RWPE1 (cell line): ENCODE measurements around the gene TOP2A.
"Not testable (repeated sequence)": the region's sequence is repeated elsewhere in the genome, so short reads cannot be mapped to it uniquely, and the experiment has no call there.

ENCODE experiments used
- CTCF ChIA-PET: fragments of 350-600 bp; sonication (Branson Sonifier 250); formaldehyde crosslinking; extraction: SDS; loops from one replicate; lab custom pipeline; 2021; lab: Yijun Ruan, JAX
- POLR2A ChIA-PET: fragments of 400-600 bp; formaldehyde crosslinking; extraction: SDS; loops from one replicate; lab custom pipeline; 2020; ENCODE audit warnings: antibody characterized with exemption; ENCODE audit not compliant: low non-redundant PET; lab: Yijun Ruan, JAX
- DNase-seq: peaks from one replicate; pipeline ENCODE4 v3.0.0; 2012; ENCODE audit warnings: low spot score
- H3K27ac ChIP-seq: fragments of 450-650 bp; 2 replicates; pipeline ENCODE4 v1.5.1; 2017
- CTCF ChIP-seq: fragments of 450-650 bp; conservative IDR thresholded peaks from 2 replicates; pipeline ENCODE4 v1.5.1; 2017; ENCODE audit warnings: low read depth, mild to moderate bottlenecking

TOP2A gene

DNA sequence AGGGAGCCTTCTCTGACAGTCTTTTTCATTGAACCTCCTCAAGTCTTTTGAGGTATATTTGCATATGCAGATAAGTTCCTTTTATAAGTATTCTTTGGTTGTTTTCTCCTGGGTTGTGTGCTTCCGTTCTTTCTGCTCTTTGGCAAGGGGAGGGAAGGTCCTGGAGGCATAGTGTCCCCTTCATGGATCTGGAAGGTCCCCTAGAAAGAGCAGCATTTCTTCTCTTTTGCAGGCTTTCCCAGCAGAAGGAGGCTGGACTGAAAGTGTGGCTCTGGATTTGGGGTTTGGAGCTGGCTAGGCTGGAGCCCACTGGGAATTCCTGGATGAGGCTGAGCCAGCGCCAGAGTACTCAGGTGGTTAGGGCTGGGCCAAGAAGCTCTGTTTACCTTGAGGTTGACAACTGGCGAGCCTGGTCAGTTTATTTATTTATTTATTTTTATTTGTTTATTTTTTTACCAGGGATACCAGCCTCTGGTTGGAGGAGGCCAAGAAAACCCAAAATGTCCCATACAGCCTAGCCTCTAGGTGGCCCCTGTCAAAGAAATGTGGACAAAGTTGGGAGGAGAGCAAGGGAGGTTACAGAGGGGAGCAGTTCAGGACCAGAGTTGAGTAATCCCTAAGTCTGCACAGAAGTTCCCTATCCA lies 5.4 kb upstream of the TOP2A start:
- POLR2A ChIA-PET: no interaction called here
- DNase-seq: no peak
- CTCF ChIA-PET: interaction anchor here (0.7 kb wide), 1 partner anchor 65 kb away, joined by 5 read pairs; no protein-coding TSS in a partner anchor
- H3K27ac ChIP-seq: no peak overlapping the region
- no peak for TF ChIP-seq CTCF

- POLR2A ChIA-PET: no interaction called here
Observed at GRCh38 chr17:40419559-40420331, 2.0 kb upstream of the TOP2A start.

DNA sequence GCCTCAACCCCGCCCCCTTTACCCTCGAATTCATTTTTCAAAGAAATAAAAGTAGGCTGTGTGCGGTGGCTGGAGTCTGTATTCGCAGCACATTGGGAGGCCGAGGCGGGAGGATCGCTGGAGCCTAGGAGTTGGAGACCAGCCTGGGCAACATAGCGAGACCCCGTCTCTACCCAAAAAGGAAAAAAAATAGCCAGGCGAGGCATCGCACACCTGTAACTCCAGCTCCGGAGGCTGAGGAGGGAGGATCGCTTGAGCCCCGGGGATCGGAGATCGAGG lies 671 bp upstream of the TOP2A start:
- ChIA-PET CTCF (interaction anchor here (1.0 to 1.3 kb wide), 3 partner anchors 58 to 115 kb away, joined by 3 to 7 read pairs (median 4); no protein-coding TSS in a partner anchor), POLR2A (no interaction called here)
- no peak for DNase-seq
- TF ChIP-seq CTCF: no peak
- H3K27ac ChIP-seq: peak overlapping the region; percentile 87

More at GRCh38 chr17:40419559-40420331, 2.0 kb upstream of the TOP2A start:
- DNase-seq: no peak
- CTCF ChIA-PET: interaction anchor here (0.6 to 0.7 kb wide), 2 partner anchors 9 to 21 kb away, joined by 3 read pairs; no protein-coding TSS in a partner anchor
- H3K27ac ChIP-seq: peak overlapping the region; percentile 19; the same call in 1 of the 2 replicates
- no peak for TF ChIP-seq CTCF

DNA sequence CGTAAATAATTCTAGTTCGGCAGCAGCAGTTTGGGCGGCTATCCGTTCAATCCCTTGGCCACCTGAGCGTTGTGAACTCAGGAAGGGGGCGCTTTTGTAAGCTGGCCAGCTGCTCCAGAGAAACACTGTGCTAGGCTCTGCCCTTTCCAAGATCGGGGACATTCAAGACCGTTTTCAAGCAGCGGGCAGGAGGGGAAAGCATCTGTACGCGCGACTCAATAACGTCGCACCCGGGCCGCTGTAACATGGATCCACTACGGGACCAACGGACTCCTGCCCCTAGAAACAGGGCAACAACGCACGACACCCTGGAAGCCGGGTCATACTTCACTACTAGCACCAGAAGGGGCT lies 463 bp downstream of the TOP2A start:
- no peak for TF ChIP-seq CTCF
- DNase-seq: no peak
- H3K27ac ChIP-seq: peak overlapping the region; percentile 87
- ChIA-PET CTCF (interaction anchor here (0.7 to 1.3 kb wide), 3 partner anchors 15 to 116 kb away, joined by 3 to 7 read pairs (median 4); no protein-coding TSS in a partner anchor), POLR2A (interaction anchor here (0.5 kb wide), 1 partner anchor 84 kb away, joined by 3 read pairs; no protein-coding TSS in a partner anchor)

DNA sequence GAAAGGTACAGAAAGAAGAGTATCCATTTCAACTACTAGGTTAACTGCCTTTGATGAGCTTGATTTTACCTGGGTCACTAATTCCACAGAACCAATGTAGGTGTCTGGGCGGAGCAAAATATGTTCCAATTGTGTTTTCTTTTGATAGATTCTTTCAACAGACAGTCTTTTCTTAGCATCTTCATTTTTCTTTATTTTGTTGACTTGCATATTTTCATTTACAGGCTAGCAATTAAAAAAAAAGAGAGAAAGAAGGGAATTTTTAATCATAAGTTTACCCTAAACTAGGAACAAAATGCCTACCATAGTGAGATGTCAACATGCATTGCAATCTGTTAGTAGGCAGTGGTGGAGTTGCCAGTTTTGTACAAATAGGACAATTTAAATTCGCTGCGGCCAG lies 1.0 kb downstream of the TOP2A start:
- ChIA-PET POLR2A (no interaction called here), CTCF (interaction anchor here (1.1 kb wide), 1 partner anchor 61 kb away, joined by 4 read pairs; no protein-coding TSS in a partner anchor)
- TF ChIP-seq CTCF: no peak
- no peak for DNase-seq
- peak overlapping the region; percentile 87; the same call in 1 of the 2 replicates for H3K27ac ChIP-seq

DNA sequence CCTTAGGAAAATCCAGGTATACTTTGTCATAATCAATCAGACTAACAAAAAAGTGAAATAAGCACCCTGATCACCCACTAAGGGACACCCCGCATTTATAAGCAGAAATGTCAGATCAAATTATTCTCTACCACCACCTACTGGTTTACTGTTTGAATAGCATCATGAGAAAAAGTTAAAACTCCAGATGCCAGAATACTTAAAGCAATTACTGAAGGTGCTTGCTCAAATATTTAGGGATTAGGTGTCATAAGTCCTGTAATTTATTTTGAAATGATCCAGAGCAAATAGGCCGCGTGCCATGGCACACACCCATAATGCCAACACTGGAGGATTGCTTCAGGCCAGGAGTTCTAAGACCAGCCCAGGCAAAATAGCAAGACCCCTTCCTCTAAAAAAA lies 2.3 kb downstream of the TOP2A start:
- peak overlapping the region; percentile 49 for H3K27ac ChIP-seq
- DNase-seq: peak; percentile 42
- POLR2A ChIA-PET: interaction anchor here (0.5 kb wide), 1 partner anchor 131 kb away, joined by 4 read pairs; no protein-coding TSS in a partner anchor
- CTCF ChIA-PET: interaction anchor here (0.6 kb wide), 2 partner anchors 50 kb away, joined by 3 to 7 read pairs; no protein-coding TSS in a partner anchor
- peak; percentile 71 for TF ChIP-seq CTCF

DNA sequence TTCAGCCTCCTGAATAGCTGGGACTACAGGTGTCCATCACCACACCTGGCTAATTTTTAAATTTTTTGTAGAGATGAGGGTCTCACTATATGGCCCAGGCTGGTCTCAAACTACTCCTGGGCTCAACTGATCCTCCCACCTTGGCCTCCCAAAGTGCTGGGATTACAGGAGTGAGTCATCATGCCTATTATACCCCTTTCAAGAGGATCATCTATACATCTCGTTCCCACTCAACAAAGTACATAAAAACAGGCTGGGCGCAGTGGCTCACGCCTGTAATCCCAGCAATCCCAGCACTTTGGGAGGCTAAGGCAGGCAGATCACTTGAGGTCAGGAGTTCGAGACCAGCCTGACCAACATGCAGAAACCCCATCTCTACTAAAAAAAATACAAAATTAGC lies 3.4 kb downstream of the TOP2A start:
- CTCF ChIA-PET: interaction anchor here (0.6 kb wide), 2 partner anchors 27 to 166 kb away, joined by 3 read pairs; no protein-coding TSS in a partner anchor
- POLR2A ChIA-PET, DNase-seq: not testable (repeated sequence)
- peak overlapping the region; percentile 49 for H3K27ac ChIP-seq
